HepG2 (cell line): Measurements from ENCODE around the gene SRPRB. TPM values are rescaled to one million over a fixed set of nuclear protein-coding genes. Genes with fewer than 3 reads are reported as not detected.

Source experiments
- ATAC-seq: fragments of 200-7000 bp; cut with Tn5 transposase; 3 replicates; pipeline ENCODE4 v1.9.1; 2020; ENCODE audit warnings: mild to moderate bottlenecking, moderate library complexity
- BruUV-seq: library from RNA; stranded (reverse); fragments of 400-500 nt; replicated peaks from 2 replicates; lab custom pipeline; 2021; lab: Mats Ljungman, UMichigan
- CTCF ChIA-PET: fragments of 300-600 bp; formaldehyde crosslinking; extraction: SDS; loops from one replicate; lab custom pipeline; 2021; ENCODE audit warnings: low total read pairs, inconsistent platforms, low intra/inter-chr PET ratio; lab: Yijun Ruan, JAX
- POLR2A ChIA-PET: fragments of 350-600 bp; sonication (Branson Sonifier 250); formaldehyde crosslinking; loops from one replicate; lab custom pipeline; 2020; ENCODE audit warnings: antibody characterized with exemption, inconsistent platforms; lab: Yijun Ruan, JAX
- DNase-seq: peaks from one replicate; pipeline ENCODE4 v3.0.0-alpha.2; 2015; ENCODE audit warnings: low spot score
- FAIRE-seq: peaks from 3 replicates; lab custom pipeline; 2011; peaks lifted over from hg19 to GRCh38; lab: Jason Lieb, UNC
- H2AFZ ChIP-seq: one replicate; pipeline ENCODE4 v1.6.1; 2011; ENCODE audit warnings: low read length, inconsistent platforms
- H3K27ac ChIP-seq: fragments of 300-600 bp; 3 replicates; pipeline ENCODE4 v1.8.0; 2011; ENCODE audit warnings: mixed run types, mild to moderate bottlenecking, mixed read lengths, low read length, inconsistent platforms; ENCODE audit not compliant: insufficient read depth; ENCODE audit errors: extremely low read length
- H3K27me3 ChIP-seq, 2 experiments: fragments of 200-600 bp in 1 of 2; 2 replicates in 1 of 2; 3 replicates in 1 of 2; pipeline versions ENCODE4 v1.6.0 to v1.8.0; 2011; ENCODE audit warnings: low read length in 2 of 2, mild to moderate bottlenecking in 2 of 2, moderate library complexity in 2 of 2, inconsistent platforms in 1 of 2; ENCODE audit not compliant: insufficient read depth in 2 of 2, control insufficient read depth in 1 of 2
- H3K36me3 ChIP-seq, 2 experiments: fragments of 200-600 bp in 1 of 2; replicated peaks in 1 of 2; 2 replicates in 1 of 2; 3 replicates in 1 of 2; pipeline versions ENCODE4 v1.5.1 to v1.8.0; 2011; ENCODE audit warnings: low read length in 2 of 2, inconsistent platforms in 1 of 2; ENCODE audit not compliant: insufficient read depth in 2 of 2, control insufficient read depth in 1 of 2
- H3K4me1 ChIP-seq: 2 replicates; pipeline ENCODE4 v1.5.1; 2012; ENCODE audit warnings: low read length, inconsistent platforms; ENCODE audit not compliant: insufficient read depth
- H3K4me2 ChIP-seq: 2 replicates; pipeline ENCODE4 v1.6.0; 2011; ENCODE audit warnings: low read depth, low read length, inconsistent platforms
- H3K4me3 ChIP-seq, 3 experiments: fragments of 200-600 bp in 1 of 3; sonication (generic), shearing (Covaris generic) in 1 of 3; replicated peaks in 1 of 3; 2 replicates each; pipeline ENCODE4 v1.5.1; 2011 to 2016; ENCODE audit warnings: low read length in 3 of 3, inconsistent platforms in 2 of 3, low read depth in 2 of 3, mild to moderate bottlenecking in 2 of 3, control low read depth in 1 of 3, mixed read lengths in 1 of 3; ENCODE audit not compliant: insufficient read depth in 1 of 3
- H3K79me2 ChIP-seq: one replicate; pipeline ENCODE4 v1.6.1; 2011; ENCODE audit warnings: low read length, inconsistent platforms; ENCODE audit not compliant: insufficient read depth
- H3K9ac ChIP-seq: 2 replicates; pipeline ENCODE4 v1.6.0; 2011; ENCODE audit warnings: mild to moderate bottlenecking, low read depth, low read length, inconsistent platforms; ENCODE audit not compliant: insufficient read depth
- H3K9me3 ChIP-seq: 2 replicates; pipeline ENCODE4 v1.5.1; 2012; ENCODE audit warnings: mild to moderate bottlenecking, low read length
- H4K20me1 ChIP-seq: 2 replicates; pipeline ENCODE4 v1.6.0; 2011; ENCODE audit warnings: inconsistent platforms, mild to moderate bottlenecking, low read length, moderate library complexity; ENCODE audit not compliant: insufficient read depth
- MNT ChIP-seq: fragments of 450-650 bp; IDR thresholded peaks from 2 replicates; pipeline ENCODE4 v1.6.1; 2016
- MYNN ChIP-seq: sonication (generic); formaldehyde crosslinking; IDR thresholded peaks from 2 replicates; pipeline ENCODE4 v1.4.0; 2020; ENCODE audit warnings: mild to moderate bottlenecking, low read depth, missing genetic modification reagents
- REL ChIP-seq: sonication (generic); formaldehyde crosslinking; conservative IDR thresholded peaks from 2 replicates; pipeline ENCODE4 v1.8.0; 2022; ENCODE audit warnings: mild to moderate bottlenecking, missing genetic modification reagents, moderate library complexity
- SUZ12 ChIP-seq: fragments of 150-350 bp; IDR thresholded peaks from 2 replicates; pipeline ENCODE4 v1.6.1; 2014; ENCODE audit warnings: low read depth, low read length
- ZNF282 ChIP-seq: fragments of 450-650 bp; IDR thresholded peaks from 2 replicates; pipeline ENCODE4 v1.6.1; 2018; ENCODE audit not compliant: partially characterized antibody
- ZNF597 ChIP-seq: sonication (generic); formaldehyde crosslinking; IDR thresholded peaks from 2 replicates; pipeline ENCODE4 v1.5.0; 2020; ENCODE audit warnings: missing genetic modification reagents
- WGBS: methylation state at CpG from one replicate; pipeline ENCODE4 v1.1.6; 2017; ENCODE audit warnings: low lambda C conversion rate; 5-methylcytosine and 5-hydroxymethylcytosine counted together
- in situ Hi-C: cut with HindIII; loops from 2 replicates; pipeline ENCODE4 v1.10.0; 2017; ENCODE audit warnings: low pct_unique_long_range_greater_than_20kb; ENCODE audit not compliant: extremely low pct_ligation_motif_present
- intact Hi-C: fragments of 100-400 bp; cut with micrococcal nuclease; formaldehyde crosslinking; loops from one replicate; pipeline ENCODE4 v1.10.0; 2022; ENCODE audit not compliant: unreplicated experiment
- polyA plus RNA-seq, 8 experiments: library from polyadenylated mRNA; depleted of rRNA in 3 of 8; stranded (reverse) in 7 of 8; unstranded in 1 of 8; fragments of >200 nt; fragmentation: Illumina TruSeq in 4 of 8; extraction: Trizol in 4 of 8; gene quantifications; 2 replicates each; pipeline versions ENCODE4 v1.2.1 to v1.2.3, GENCODE V29; 2011 to 2016; ENCODE audit warnings: low read depth in 4 of 8, missing spikeins in 1 of 8, mixed read lengths in 1 of 8; ENCODE audit not compliant: insufficient read depth in 1 of 8
- total RNA-seq, 5 experiments: library from RNA; depleted of rRNA; stranded (reverse); fragments of >200 nt; fragmentation: Illumina TruSeq; extraction: Trizol; gene quantifications; 2 replicates each; pipeline ENCODE4 v1.2.3, GENCODE V29; 2016; ENCODE audit warnings: low read depth in 1 of 5

SRPRB gene
- total and polyA plus RNA-seq, 2 of the 13 experiments (the other 11 are each of a cell fraction or from before 2014, with no cell fraction given) = 41.0 to 111 TPM

- DNase-seq = no peak
Measured at GRCh38 chr3:133840055-133840737, 34.6 kb downstream of the SRPRB start.

More at GRCh38 chr3:133840055-133840737, 34.6 kb downstream of the SRPRB start:
- ChIA-PET CTCF (no interaction called here), POLR2A (no interaction called here)
- no peak overlapping the region for H3K4me2 ChIP-seq
- FAIRE-seq = no peak
- H3K9me3 ChIP-seq = no peaks in the 10 kb centered on the region
- H3K36me3 ChIP-seq = no peaks in the 10 kb centered on the region
- no peaks in the 10 kb centered on the region for H3K4me1 ChIP-seq
- peaks cover 9 to 20% of the 10 kb centered on the region in 2 experiments; a peak in 3 of 5 replicates for H3K27me3 ChIP-seq
- H3K4me3 ChIP-seq = no peak overlapping the region
- H3K9ac ChIP-seq = no peak overlapping the region
- 36% methylated on average over 2 of the region's 9 CpGs for WGBS
- no peaks in the 10 kb centered on the region for H4K20me1 ChIP-seq
- no peak for TF ChIP-seq SUZ12
- no peak for TF ChIP-seq MYNN (CRISPR knock-in tag)
- TF ChIP-seq ZNF282 = no peak
- no peak for TF ChIP-seq ZNF597 (CRISPR knock-in tag)
- no peak for TF ChIP-seq MNT
- TF ChIP-seq REL (CRISPR knock-in tag) = no peak
- TF ChIP-seq, all 625 proteins: peak for 0
- Histone ChIP-seq H3K27ac (no peak overlapping the region), H3K79me2 (no peaks in the 10 kb centered on the region), H2AFZ (no peak overlapping the region)
- BruUV-seq = no TSS peak
- in situ Hi-C loops = no loop called here
- intact Hi-C loops = no loop called here
- no peak for ATAC-seq
